SK-N-DZ (cell line): ENCODE measurements around the gene NAT8L.

Experiments used
- DNase-seq: peaks from one replicate; pipeline ENCODE4 v3.0.0-alpha.2; 2015; ENCODE audit warnings: low spot score

The NAT8L gene

GRCh38 chr4:2092669-2093053 is 33.5 kb downstream of the NAT8L start:
- DNase-seq, result no peak

GRCh38 chr4:2093265-2093664 is 34.1 kb downstream of the NAT8L start:
- no peak for DNase-seq

GRCh38 chr4:2094545-2094944 is 35.4 kb downstream of the NAT8L start:
- DNase-seq, result no peak

- no peak for DNase-seq
Measured at GRCh38 chr4:2095236-2096072, 36.3 kb downstream of the NAT8L start.

GRCh38 chr4:2096073-2096609 is 37.0 kb downstream of the NAT8L start:
- no peak for DNase-seq

GRCh38 chr4:2101346-2102044 is 42.4 kb downstream of the NAT8L start:
- no peak for DNase-seq

- DNase-seq, result no peak
Measured at GRCh38 chr4:2102045-2102883, 43.1 kb downstream of the NAT8L start.

- DNase-seq, result no peak
Measured at GRCh38 chr4:2103127-2103842, 44.2 kb downstream of the NAT8L start.

GRCh38 chr4:2103843-2104547 is 44.9 kb downstream of the NAT8L start:
- no peak for DNase-seq

GRCh38 chr4:2104556-2105345 is 45.6 kb downstream of the NAT8L start:
- no peak for DNase-seq

GRCh38 chr4:2105559-2105958 is 46.4 kb downstream of the NAT8L start:
- no peak for DNase-seq

GRCh38 chr4:2116687-2117400 is 57.7 kb downstream of the NAT8L start:
- DNase-seq, result no peak
